NCI-H69 (cell line): ENCODE results near the gene RPTOR.
"Not testable (repeated sequence)": the region's sequence is repeated elsewhere in the genome, so short reads cannot be mapped to it uniquely, and the experiment has no call there.

ENCODE experiments used
- DNase-seq: peaks from one replicate; lab custom pipeline; 2025; lab: John Stamatoyannopoulos, UW

The RPTOR gene, protein sequence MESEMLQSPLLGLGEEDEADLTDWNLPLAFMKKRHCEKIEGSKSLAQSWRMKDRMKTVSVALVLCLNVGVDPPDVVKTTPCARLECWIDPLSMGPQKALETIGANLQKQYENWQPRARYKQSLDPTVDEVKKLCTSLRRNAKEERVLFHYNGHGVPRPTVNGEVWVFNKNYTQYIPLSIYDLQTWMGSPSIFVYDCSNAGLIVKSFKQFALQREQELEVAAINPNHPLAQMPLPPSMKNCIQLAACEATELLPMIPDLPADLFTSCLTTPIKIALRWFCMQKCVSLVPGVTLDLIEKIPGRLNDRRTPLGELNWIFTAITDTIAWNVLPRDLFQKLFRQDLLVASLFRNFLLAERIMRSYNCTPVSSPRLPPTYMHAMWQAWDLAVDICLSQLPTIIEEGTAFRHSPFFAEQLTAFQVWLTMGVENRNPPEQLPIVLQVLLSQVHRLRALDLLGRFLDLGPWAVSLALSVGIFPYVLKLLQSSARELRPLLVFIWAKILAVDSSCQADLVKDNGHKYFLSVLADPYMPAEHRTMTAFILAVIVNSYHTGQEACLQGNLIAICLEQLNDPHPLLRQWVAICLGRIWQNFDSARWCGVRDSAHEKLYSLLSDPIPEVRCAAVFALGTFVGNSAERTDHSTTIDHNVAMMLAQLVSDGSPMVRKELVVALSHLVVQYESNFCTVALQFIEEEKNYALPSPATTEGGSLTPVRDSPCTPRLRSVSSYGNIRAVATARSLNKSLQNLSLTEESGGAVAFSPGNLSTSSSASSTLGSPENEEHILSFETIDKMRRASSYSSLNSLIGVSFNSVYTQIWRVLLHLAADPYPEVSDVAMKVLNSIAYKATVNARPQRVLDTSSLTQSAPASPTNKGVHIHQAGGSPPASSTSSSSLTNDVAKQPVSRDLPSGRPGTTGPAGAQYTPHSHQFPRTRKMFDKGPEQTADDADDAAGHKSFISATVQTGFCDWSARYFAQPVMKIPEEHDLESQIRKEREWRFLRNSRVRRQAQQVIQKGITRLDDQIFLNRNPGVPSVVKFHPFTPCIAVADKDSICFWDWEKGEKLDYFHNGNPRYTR (N-terminal part only)

DNA sequence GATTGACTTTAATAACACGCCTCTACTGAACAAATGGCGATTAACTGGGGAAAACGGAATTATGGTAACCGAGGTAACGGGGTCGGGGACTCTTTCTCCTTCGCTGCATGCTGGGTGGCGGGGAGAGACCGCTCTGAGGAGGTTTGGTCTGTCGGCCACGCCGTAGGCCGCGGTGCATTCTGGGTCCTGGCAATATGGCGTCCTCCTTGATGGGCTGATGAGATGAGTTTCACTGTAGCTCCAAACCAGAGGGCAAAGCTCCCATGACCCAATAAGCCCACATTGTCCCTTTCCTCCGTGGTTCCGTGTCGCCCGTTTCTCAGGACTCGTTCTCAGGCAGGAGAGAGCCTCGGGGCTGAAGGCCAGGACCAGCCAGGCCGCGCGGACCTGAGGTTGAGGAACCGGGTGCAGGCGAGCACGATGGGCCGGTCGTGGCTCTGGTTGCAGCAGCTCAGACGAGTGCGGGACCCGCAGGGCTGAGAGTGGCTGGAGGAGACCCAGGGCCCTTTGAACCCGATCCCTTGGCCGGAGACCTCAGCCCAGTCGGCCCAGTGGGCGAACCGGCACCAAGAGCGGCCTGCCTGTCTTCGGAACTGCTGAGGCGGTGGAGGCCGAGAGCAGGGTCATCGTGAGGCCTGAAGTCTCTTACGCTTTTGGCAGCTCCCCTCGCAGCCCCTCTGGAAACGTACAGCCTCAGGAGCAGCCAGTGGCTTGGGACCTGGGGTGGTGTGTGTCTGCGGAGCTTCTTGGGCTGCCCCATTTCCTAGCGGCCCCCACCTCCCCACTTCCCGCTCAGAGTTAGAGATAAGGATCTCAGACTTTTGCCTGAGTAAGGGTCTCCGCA lies at the start of gene RPTOR:
Gene RPTOR, plus strand, starts transcription at position 184 of the 844 bp plus-strand sequence. CDS start 792 bp downstream, outside the sequence.
- DNase-seq: peak; percentile 94

DNA sequence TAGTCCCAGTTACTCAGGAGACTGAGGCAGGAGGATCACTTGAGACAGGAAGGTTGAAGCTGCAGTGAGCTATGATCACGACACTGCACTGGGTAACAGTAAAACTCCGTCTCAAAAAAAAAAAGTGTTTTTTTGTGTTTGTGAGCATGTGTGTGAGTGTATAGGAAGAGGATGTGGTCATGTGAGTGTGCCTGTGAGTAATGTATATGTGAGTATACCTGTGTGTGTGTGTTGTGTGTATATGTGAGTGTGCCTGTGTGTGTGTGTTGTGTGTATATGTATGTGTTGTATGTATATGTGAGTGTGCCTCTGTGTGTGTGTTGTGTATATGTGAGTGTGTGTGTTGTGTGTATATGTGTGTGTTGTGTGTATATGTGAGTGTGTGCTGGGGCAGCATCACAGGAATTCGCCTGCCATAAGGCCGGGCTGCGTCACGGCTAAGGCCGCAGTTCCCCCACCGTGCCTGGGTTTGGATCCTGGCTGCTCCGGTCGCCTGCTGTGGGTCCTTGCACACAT lies 46.9 kb upstream of the RPTOR start:
- DNase-seq: no peak

DNA sequence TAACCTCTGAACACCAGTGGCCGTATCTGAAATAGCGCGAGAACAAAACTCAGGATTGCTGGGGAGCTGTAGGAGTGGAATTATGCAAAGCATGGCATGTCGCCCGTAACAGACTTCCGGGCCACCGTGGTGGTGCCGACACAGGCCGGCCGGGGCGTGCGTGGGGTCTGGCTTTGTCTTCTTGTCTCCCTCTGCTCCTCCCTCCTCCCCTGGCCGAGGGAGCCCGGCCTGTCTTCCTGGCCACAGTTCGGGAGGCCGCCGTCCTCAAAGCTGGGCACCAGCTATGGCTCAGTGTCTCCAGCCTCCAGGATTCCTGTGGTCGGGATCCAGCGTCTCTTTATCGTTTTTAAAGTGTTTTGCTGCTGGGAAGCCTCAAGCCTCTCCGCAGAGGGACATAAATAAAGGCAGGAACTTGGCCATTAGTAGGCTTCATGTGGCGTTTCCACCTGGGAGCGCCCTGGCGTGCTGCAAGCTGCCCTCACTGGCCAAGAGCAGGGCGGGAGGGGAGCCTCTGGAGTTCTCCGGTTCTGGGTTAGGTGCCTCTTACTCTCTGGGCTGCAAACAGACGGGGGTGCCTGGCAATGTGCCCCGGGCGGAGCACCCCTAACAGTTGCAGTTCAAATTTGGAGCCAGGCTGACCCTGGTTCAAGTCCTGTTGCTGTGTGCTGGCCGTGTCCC lies 46.3 kb upstream of the RPTOR start:
- DNase-seq: no peak

DNA sequence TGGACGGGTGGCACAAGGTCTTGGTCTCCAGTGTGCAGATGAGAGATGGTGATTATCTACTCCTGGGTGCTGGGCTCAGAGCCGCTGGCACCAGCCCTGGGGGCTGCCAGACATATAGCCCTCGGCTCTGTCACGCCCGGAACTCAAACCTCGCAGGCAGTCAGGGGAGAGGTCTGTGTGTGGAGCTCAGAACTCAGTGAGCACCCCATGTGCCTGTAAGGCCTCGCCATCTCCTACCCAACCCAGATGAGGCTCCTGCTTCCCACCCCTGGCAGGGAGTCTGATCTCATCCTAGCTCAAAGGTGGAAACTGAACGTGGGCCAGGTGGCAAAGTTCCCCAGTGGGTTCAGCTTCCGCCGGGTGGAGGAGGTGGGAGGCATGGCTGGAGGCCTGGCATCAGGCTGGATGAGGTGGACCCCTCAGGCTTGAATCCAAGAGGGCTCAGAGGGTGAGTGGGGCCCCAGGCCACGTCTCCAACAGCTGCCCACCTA lies 45.7 kb upstream of the RPTOR start:
- no peak for DNase-seq

DNA sequence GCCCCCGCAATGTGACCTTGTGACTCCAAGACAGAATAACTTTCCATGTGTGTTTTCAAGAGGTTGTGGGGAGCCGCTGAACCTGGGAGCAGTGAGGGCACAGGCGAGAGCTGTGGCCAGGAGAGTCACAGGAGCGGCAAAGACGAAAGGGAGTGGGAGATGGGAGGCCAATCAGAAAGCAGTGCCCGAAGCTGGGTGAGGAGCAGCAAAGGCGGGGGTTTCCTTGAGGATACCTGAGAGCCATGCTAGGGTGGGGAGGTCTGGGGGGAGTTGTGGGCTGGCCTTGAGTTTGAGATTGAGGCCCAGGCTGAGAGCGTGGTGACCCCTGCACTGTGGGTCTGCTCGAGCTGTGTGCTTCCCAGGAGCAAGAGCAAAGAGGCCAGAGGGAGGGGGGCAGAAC lies 45.1 kb upstream of the RPTOR start:
- no peak for DNase-seq

DNA sequence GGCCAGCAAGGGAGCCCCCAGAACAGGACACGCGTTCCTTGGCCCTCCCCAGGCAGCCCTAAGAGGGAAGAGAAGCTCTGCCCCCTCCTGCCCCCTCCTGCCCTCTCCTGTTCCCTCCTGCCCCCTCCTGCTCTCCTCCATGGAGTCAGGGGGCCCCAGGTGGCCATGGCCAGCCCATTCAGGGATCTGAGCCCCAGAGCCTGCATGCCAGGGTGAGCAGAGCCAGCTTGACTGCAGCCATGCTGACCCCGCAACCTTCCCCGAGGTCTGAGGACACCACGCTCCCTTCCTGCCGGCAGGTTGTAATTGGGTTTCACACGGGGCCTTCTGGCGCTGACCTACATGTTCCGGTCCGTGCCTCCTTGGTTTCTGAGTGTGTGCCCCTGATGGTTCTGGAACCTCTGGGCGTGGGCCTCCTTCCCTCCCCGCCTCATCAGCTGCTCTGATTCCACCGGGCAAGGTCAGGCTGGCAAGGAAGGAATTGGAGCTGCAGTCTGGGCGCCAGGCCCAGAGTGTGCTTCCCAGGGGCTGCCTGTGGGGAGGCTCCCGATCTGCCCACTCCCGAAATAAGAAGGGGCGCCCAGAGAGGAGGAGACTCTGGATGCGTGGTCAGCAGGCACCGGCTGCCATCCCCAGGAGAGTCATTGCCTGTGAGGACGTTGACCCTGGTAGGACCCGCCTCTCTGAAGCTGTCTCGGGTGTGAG lies 44.5 kb upstream of the RPTOR start:
- no peak for DNase-seq

DNA sequence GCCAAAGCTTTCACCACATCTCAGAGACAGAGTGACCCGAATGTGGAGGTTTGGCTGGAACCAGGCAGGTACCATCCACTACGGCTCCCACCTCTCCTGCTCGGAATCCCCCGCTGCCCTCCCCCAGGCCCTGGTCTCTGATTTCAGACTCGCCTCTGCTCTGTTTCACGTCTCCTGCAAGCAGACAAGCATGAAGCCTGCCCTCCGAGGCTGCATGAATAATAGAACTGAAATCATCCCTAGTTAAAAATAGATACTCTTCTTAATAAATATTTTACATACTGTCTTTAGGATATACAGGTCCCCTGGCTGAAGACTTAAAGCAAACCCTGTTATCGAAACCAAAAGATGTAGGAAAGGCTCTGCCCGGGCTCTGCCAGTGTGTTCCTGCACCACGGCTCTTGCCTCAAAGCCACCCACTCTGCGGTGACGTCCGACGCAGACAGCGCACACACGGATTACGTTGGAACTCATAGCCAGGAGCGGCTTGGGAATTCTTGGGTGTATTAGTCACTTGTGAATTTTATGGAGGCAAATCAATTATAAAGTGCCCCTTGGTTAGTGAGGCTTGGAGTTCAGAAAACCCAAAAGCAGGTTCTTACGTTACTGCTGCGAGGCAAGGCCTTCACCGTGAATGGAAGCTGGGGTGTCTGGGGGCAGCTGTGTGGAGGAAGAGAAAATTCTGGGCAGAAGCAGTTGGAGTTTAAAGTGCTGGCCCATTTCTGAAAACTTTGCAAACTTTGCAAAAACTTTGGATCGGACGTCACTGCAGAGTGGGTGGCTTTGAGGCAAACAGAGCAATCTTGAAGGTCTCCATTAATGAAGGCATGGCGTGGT lies 42.7 kb upstream of the RPTOR start:
- DNase-seq: no peak

DNA sequence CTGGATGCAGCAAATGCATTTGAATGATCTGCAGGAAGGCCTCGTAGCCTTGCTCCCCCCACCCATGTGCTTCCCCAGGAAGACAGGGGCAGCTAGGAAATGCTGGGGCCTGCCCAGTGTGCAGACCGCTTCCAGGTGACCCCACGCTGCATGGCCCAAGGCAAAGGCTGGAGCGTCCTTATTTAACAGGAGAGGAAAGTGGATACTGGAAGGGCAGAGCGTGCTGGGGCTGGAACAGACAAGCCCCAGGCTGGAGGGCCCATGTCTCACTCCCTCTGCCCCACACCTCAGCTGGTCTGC lies 42.1 kb upstream of the RPTOR start:
- no peak for DNase-seq

DNA sequence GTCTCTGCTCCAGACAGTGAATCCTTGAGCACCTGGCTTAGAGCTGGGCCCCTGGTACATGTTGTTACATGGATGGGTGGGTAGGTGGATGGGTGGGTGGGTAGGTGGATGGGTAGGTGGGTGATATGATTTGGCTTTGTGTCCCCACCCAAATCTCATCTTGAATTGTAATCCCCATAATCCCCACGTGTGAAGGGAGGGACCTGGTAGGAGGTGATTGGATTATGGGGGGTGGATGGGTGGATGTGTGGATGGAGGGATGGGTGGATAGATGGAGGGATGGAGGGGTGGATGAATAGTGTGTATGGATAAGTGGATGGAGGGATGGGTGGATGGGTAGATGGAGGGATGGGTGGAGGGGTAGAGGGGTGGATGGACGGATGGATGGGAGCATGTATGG lies 41.6 kb upstream of the RPTOR start:
- DNase-seq: no peak

DNA sequence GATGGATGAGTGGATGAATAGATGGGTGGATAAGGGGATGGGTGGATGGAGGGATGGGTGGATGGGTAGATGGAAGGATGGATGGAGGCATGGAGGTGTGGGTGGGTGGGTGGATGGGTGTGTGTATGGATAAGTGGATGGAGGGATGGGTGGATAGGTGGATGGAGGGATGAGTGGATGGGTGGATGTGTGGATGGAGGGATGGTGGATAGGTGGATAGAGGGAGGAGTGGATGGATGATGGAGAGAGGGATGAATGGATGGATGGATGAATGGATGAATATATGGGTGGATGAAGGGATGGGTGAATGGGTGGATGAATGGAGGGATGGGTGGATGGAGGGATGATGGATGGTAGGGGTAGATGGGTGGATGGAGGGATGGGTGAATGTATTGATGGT lies 40.7 kb upstream of the RPTOR start:
- no peak for DNase-seq

DNA sequence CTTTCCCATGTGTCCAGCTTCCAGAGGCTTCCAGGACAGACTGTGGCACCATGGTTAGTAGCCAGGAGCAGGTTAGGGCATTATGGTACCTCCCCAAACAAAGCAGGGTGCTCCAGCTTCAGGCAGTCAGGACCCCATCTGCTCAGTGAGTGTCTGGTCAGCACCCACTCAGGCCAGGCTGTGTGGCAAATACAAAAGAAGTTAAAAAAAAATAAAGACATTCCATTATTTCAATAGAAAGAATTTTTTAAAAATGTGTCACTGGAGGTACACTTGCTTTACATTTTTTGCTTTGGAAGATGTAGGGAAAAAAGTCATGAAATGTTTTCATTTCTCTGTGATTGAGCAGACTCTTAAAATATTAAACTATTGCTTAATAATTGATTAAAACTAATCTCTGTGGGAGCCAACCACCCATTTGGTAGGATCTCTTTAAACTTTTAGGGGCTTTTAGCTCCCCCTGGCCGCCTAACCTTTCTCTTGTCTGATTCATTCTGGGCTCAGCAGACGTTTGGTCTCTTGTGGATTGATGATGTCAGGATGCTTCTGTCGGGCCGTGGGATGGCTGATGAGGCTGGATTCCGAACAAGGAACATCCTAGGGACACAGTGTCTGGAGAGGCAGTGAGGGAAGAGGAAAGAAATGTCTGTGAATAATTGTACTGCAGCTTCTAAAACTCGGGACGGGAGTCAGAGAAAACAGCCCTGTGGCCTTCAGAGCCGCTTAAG lies 39.8 kb upstream of the RPTOR start:
- no peak for DNase-seq

DNA sequence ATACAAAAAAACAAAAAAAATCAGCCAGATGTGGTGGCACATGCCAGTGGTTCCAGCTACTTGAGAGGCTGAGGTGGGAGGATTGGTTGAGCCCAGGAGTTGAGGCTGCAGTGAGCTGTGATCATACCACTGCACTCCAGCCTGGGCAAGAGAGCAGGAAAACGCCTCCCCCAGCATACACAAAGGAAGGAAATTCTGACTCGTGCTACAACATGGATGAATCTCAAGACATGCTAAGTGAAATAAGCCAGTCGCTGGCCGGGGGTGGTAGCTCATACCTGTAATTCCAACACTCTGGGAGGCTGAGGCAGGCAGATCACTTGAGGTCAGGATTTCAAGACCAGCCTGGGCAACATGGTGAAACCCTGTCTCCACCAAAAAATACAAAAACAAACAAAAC lies 37.5 kb upstream of the RPTOR start:
- not testable (repeated sequence) for DNase-seq

DNA sequence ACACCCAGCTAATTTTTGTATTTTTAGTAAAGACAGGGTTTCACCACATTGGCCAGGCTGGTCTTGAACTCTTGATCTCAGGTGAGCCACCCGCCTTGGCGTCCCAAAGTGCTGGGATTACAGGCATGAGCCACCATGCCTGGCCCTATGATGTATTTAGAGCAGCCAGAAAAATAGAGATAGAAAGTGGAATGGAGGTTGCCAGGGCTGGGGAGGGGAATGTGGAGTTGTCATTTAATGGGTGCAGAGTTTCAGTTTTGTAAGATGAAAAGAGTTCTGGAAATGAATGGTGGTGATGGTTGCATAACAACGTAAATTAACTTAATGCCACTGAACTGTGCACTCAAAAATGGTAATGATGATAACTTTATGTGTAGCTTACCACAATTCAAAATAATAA lies 36.7 kb upstream of the RPTOR start:
- DNase-seq: no peak

DNA sequence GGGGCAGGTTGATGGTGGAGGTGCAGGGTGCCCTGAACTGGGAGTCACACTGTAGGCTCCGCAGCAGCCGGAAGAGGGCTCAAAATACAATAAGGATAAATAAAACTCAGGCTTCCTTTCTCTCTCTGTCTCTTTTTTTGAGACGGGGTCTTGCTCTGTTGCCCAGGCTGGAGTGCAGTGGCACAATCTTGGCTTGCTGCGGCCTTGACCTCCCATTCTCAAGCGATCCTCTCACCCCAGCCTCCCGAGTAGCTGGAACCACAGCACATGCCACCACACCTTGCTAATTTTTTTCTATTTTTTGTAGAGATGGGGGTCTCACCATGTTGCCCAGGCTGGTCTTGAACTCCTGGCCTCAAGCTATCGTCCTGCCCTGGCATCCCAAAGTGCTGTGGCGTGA lies 35.3 kb upstream of the RPTOR start:
- no peak for DNase-seq

DNA sequence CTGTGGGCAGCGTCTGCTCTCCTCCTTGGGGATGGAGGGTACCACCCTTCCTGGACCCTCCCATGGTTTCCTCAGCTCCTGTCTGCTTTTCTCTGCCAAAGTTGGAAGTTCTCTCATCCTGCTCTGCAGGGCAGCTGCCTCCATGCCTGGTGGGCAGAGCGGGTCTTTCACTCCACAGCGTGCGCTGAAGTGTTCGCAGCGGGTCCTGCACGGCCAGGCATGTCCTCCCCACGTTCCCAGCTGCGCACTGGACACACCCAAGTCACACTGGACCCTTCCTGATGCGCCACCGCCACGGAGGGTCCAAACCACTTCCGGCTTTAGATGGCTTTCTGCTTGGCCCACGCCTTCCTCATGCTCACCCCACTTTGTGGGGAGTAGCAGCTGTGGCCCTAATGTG lies 34.5 kb upstream of the RPTOR start:
- DNase-seq: no peak

DNA sequence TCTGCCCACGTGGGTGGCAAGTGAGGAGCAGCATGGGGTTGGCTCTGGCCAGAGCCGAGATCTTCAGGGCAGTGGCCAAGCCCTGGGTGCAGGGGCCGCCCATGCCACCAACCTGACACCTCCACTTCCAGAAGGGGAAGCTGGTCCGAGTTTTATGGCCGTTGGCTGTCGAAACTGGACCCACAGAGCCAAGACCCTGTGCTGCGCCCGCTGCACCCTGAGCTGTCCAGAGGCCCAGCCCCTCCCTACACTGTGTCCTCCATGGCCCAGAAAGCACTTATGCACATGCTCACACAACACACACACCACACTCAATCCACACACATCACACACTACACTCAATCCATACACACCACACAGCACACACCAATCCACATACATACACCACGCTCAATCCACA lies 33.9 kb upstream of the RPTOR start:
- DNase-seq: no peak

DNA sequence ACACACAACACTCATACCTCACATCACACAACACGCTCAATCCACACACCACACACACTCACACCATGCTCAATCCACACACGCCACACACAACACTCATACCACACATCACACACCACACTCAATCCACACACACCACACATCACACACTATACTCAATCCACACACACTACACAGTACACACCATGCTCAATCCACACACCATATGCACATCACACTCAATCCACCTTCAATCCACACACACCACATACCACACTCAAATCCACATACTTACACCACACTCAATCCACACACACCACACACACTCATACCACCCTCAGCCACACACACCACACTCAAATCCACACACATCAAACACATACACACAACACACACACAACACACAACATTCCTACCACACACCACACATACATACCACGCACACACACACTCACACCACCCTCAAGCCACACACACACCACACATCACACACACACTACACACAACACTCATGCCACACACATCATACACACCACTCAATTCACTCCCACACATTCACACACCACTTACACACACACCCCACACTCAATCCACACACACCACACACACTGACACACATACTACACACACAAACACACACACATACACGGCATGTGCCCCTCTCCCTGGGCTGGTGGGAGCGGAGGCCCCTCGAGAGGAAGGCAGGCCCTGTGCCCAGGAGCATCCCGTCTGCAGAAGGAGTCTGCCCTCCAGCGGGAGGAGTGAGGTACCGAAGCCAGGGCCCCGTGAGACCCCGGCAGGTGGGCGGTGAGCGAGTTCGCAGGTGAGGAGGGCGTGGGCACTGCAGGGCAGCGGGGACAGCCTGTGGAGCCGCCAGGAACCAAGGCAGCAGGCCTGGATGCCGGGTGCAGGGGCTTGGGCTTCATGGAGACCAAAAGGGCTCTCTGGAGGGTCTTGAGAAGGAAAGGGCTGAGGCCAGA lies 33.1 kb upstream of the RPTOR start:
- peak; percentile 37 for DNase-seq

DNA sequence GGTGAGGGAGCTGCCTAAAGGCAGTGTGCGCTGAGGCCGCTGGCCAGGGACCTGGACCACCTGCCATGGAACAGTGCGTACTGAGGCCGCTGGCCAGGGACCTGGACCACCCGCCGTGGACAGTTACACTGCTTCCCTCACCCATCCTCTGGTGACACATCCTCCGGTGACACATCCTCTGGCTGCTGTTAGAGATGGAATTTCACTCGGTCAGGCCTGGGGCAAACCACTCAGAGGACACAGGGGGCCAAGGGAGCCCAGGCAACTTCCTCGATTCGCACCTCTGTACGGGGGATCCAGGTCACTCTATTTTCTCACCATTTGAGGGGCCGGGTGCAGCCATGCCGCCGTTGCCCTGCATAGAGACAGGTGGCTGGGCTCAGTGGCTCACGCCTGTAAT lies 32.4 kb upstream of the RPTOR start:
- DNase-seq: no peak
